ENCODE measurements around the gene GRIK1. TPM values are rescaled to one million over a fixed set of nuclear protein-coding genes. Genes with fewer than 3 reads are reported as not detected.

The GRIK1 gene
- polyA plus RNA-seq, 1 donor (not counting 4 experiments of a cell fraction or from before 2014, with no cell fraction given), result not detected

GRCh38 chr21:29854795-29855194 lies 85.0 kb downstream of the GRIK1 start:
- no peaks in the 10 kb centered on the region for H3K9me3 ChIP-seq (ENCODE audit: control insufficient read depth, low read depth, low read length)
- no peaks in the 10 kb centered on the region for H4K20me1 ChIP-seq (ENCODE audit: control insufficient read depth, extremely low read depth, insufficient read depth, low read length)
- H3K4me2 ChIP-seq (ENCODE audit: control insufficient read depth, extremely low read depth, insufficient read depth, low read depth, low read length), result no peak overlapping the region
- TF ChIP-seq, protein P1, sequence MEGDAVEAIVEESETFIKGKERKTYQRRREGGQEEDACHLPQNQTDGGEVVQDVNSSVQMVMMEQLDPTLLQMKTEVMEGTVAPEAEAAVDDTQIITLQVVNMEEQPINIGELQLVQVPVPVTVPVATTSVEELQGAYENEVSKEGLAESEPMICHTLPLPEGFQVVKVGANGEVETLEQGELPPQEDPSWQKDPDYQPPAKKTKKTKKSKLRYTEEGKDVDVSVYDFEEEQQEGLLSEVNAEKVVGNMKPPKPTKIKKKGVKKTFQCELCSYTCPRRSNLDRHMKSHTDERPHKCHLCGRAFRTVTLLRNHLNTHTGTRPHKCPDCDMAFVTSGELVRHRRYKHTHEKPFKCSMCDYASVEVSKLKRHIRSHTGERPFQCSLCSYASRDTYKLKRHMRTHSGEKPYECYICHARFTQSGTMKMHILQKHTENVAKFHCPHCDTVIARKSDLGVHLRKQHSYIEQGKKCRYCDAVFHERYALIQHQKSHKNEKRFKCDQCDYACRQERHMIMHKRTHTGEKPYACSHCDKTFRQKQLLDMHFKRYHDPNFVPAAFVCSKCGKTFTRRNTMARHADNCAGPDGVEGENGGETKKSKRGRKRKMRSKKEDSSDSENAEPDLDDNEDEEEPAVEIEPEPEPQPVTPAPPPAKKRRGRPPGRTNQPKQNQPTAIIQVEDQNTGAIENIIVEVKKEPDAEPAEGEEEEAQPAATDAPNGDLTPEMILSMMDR (optimal IDR thresholded peaks at IDR 0.05 in 1 of 3, IDR thresholded peaks at IDR 0.05 in 1 of 3, conservative IDR thresholded peaks at IDR 0.05 in 1 of 3; ENCODE audit: extremely low read depth in 1 of 3, insufficient read depth in 2 of 3, low read length in 3 of 3), result no peak
- TF ChIP-seq EZH2 (IDR thresholded peaks at IDR 0.05; ENCODE audit: low read length), result no peak
- FAIRE-seq (no peak), DNase-seq (ENCODE audit: low read depth, low spot score) (no peak)
- dilution Hi-C loops (cut with MboI; ENCODE audit: extremely low pct_ligation_motif_present, low sequenced_read_pairs), result no loop called here
- no peaks in the 10 kb centered on the region for H3K36me3 ChIP-seq (ENCODE audit: control insufficient read depth in 2 of 2, extremely low read depth in 1 of 2, insufficient read depth in 2 of 2, low read length in 2 of 2)
- no peaks in the 10 kb centered on the region for H3K4me1 ChIP-seq (ENCODE audit: control insufficient read depth, extremely low read depth, insufficient read depth, low read length)
- H3K27ac ChIP-seq (ENCODE audit: control insufficient read depth, insufficient read depth, low read length), result no peak overlapping the region
- no peak overlapping the region for H3K9ac ChIP-seq (ENCODE audit: control insufficient read depth, extremely low read depth, insufficient read depth, low read length)
- no peaks in the 10 kb centered on the region for H3K79me2 ChIP-seq (ENCODE audit: control insufficient read depth, insufficient read depth, low read length)
- H3K9me1 ChIP-seq (ENCODE audit: control insufficient read depth, extremely low read depth, insufficient read depth, low read length), result no peaks in the 10 kb centered on the region
- no peaks in the 10 kb centered on the region for H3K27me3 ChIP-seq (ENCODE audit: control insufficient read depth, extremely low read depth, insufficient read depth, low read length)
- H3K4me3 ChIP-seq (ENCODE audit: control insufficient read depth in 2 of 3, extremely low read depth in 1 of 3, insufficient read depth in 2 of 3, low read depth in 1 of 3, low read length in 3 of 3), result no peak overlapping the region
- H2AFZ ChIP-seq (ENCODE audit: control insufficient read depth, low read length), result no peak overlapping the region

DNA sequence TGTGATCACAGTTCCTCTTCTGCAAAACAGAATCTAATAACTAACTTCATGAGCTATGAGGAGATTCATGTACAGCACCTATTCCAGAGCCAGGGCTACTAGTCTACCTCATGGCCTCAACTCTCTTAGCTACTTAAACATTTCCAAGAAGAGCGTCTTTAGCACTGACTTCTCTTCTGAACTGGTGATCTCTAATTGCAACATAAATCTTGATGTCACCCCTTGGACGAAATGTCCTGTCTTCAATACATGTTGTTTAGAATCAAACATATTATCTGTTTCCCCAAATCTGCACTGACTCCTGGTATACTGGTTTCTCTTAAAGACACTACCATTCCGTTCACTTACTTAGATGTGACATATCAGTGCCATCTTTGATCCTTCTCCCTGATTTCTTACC lies 88.2 kb downstream of the GRIK1 start:
- Histone ChIP-seq H2AFZ (ENCODE audit: control insufficient read depth, low read length) (no peak overlapping the region), H3K27ac (ENCODE audit: control insufficient read depth, insufficient read depth, low read length) (no peak overlapping the region), H3K4me1 (ENCODE audit: control insufficient read depth, extremely low read depth, insufficient read depth, low read length) (no peaks in the 10 kb centered on the region), H3K36me3 (ENCODE audit: control insufficient read depth in 2 of 2, extremely low read depth in 1 of 2, insufficient read depth in 2 of 2, low read length in 2 of 2) (no peaks in the 10 kb centered on the region), H4K20me1 (ENCODE audit: control insufficient read depth, extremely low read depth, insufficient read depth, low read length) (no peaks in the 10 kb centered on the region), H3K27me3 (ENCODE audit: control insufficient read depth, extremely low read depth, insufficient read depth, low read length) (no peaks in the 10 kb centered on the region), H3K9me3 (ENCODE audit: control insufficient read depth, low read depth, low read length) (no peaks in the 10 kb centered on the region), H3K79me2 (ENCODE audit: control insufficient read depth, insufficient read depth, low read length) (no peaks in the 10 kb centered on the region), H3K4me2 (ENCODE audit: control insufficient read depth, extremely low read depth, insufficient read depth, low read depth, low read length) (no peak overlapping the region), H3K9ac (ENCODE audit: control insufficient read depth, extremely low read depth, insufficient read depth, low read length) (no peak overlapping the region), H3K4me3 (ENCODE audit: control insufficient read depth in 2 of 3, extremely low read depth in 1 of 3, insufficient read depth in 2 of 3, low read depth in 1 of 3, low read length in 3 of 3) (no peak overlapping the region), H3K9me1 (ENCODE audit: control insufficient read depth, extremely low read depth, insufficient read depth, low read length) (no peaks in the 10 kb centered on the region)
- no peak for TF ChIP-seq EZH2 (IDR thresholded peaks at IDR 0.05; ENCODE audit: low read length)
- TF ChIP-seq, protein P1 (optimal IDR thresholded peaks at IDR 0.05 in 1 of 3, IDR thresholded peaks at IDR 0.05 in 1 of 3, conservative IDR thresholded peaks at IDR 0.05 in 1 of 3; ENCODE audit: extremely low read depth in 1 of 3, insufficient read depth in 2 of 3, low read length in 3 of 3), result no peak
- DNase-seq (ENCODE audit: low read depth, low spot score), result no peak
- dilution Hi-C loops (cut with MboI; ENCODE audit: extremely low pct_ligation_motif_present, low sequenced_read_pairs), result no loop called here
- FAIRE-seq, result no peak

All from keratinocyte (primary cell).